ENCODE measurements around the gene GIN1.
"Not testable (repeated sequence)": the region's sequence is repeated elsewhere in the genome, so short reads cannot be mapped to it uniquely, and the experiment has no call there.

Gene GIN1, protein sequence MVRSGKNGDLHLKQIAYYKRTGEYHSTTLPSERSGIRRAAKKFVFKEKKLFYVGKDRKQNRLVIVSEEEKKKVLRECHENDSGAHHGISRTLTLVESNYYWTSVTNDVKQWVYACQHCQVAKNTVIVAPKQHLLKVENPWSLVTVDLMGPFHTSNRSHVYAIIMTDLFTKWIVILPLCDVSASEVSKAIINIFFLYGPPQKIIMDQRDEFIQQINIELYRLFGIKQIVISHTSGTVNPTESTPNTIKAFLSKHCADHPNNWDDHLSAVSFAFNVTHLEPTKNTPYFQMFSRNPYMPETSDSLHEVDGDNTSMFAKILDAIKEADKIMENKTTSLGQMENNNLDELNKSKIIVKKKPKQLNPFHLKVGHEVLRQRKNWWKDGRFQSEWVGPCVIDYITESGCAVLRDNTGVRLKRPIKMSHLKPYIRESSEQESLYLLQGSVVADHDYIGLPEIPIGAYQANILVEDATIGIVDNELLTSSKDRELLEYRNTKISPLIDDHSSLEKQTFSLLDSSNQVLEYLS

DNA sequence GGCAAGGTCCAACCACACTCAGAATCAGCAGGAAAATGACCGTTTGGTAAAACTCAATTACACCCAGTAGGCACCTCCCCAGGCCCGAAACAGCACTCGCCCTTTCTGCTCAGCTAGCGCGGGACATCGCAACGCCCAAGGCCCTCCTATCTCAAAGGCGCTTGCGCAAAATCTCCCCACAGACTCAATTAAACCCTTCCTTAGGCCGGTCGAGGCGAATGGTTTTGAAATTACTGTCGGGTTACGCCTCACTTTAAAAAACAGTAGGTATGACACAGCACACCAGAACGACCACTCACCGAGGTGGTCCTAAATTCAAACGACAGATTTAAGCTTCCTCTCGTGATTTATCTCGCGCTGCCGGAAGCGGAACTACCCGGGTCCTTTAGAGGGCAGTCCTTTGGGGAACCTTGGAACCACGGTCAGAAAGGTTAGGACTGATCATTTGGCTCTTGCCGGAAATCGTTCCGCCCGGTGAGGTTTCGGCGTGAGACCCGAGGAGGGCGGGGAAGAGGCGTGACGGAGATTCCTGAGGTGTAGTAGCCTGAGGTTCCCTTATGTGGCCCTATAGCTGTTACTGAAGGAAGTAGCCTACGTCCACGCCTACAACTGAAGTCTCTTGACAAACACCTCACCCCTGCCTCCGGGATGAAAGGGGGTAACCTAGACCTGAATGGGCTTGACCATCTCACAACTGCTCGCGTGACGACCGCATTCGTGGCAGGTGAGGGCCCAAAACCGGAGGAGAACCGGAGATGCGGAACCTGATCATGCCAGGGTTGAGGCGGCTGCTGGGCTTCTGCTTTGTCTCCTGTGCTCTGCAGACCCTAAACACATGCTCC, at the start of gene GIN1, which contains the start of gene PPIP5K2:
Gene GIN1, minus strand, starts transcription at position 374 of the 842 bp plus-strand sequence. CDS start 11,431 bp downstream, outside the sequence.
Gene PPIP5K2, plus strand, starts transcription at position 537 of the 842 bp plus-strand sequence. CDS start 9,289 bp downstream, outside the sequence.
- peak; percentile 99 for DNase-seq (ENCODE audit: low spot score)

DNA sequence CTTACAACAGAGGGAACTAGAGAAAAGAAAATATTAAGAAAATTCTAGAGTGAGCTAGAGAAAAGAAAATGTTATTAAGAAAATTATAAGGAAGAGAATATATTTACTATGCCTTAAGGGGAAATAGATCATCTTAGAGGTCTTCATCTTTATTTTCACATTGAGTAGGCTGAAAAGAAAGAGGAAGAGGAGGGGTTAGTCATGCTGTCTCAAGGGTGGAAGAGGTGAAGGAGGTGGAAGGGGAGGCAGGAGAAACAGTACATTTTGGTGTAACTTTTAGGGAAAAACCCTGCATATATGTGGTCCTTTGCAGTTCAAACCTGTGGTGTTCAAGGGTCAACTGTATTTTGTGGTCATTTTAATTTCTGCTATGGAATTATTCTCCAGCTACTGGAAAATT, 46.8 kb upstream of the GIN1 start:
- no peak for DNase-seq (ENCODE audit: low spot score)

DNA sequence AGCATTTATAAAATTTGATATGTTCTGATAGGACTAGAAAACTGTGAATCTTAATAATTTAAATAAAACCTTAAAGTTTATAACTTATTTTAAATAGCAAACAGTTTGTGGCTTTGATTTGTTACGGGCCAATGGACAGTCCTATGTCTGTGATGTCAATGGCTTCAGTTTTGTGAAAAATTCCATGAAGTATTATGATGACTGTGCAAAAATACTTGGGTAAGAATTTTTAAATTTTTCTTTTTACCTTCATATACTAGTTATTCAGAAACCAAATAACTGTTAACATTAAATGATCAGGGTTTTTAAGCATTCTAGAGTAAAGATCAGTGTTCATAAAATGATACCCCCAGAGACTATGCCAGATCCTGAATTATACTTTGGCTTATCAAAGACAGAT, 31.2 kb upstream of the GIN1 start:
- DNase-seq (ENCODE audit: low spot score) = no peak

DNA sequence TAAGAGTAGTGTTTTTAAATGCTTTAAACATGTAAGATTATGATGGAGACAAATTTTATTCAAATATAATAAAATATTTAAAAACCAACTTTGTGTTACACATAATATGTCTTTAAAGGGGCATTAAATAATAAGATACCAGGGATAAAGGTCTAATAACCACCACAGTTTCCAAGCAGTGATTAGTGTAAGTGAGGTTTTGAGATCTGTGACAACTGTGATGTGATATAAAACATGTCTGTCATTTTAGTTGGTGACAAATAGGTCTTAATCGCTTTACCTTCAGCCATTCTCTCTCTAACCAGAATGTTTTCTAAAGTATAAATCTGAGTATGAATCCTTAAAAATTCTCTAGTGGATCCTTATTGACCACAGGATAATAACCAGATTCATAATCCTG, 28.3 kb upstream of the GIN1 start:
- no peak for DNase-seq (ENCODE audit: low spot score)

DNA sequence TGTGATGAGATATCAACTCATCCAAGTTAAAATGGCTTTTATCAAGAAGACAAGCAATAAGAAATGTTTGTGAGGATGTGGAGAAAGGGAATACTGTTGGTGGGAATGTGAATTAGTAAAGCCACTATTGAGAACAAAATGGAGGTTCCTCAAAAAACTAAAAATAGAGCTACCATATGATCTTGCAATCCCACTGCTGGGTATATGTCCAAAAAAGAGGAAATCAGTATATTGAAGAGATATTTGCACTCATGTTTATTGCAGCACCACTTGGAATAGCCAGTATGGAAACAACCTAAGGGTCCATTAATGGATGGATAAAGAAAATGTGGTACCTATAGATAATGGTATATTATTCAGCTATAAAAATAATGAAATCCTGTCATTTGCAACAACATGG, 25.3 kb upstream of the GIN1 start:
- no peak for DNase-seq (ENCODE audit: low spot score)

DNA sequence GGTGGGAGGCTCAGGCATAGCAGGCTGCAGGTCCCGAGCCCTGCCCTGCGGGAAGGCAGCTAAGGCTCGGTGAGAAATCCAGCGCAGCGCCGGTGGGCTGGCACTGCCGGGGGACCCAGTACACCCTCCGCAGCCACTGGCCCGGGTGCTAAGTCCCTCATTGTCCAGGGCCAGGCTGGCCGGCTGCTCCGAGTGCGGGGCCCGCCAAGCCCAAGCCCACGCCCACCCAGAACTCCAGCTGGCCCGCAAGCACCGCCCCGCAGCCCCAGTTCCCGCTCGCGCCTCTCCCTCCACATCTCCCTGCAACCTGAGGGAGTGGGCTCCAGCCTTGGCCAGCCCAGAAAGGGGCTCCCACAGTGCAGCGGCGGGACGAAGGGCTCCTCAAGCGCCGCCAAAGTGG, 22.2 kb upstream of the GIN1 start:
- DNase-seq (ENCODE audit: low spot score) = not testable (repeated sequence)

DNA sequence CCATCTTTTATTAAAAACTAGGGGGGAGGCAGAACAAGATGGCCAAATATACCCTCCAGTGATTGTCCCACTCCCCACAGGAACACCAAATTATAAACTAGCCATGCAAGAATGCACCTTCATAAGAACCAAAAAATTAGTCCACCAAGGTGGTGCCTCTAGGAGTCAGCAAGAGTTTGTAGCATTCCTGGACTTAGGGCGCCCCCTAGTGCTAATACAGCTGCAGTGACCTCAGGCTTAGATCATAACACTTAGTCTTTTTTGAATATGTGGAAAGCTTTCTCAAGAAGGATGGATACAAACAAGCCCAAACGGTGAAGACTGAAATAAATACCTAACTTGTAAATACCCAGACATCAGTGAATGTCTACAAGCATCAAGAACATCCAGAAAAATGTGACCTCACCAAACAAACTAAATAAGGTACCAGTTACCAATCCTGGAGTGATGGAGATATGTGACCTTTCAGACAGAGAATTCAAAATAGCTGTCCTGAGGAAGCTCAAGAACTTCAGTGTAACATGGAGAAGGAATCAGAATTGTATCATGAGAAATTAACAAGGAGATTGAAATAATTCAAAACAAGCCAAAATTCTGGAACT, 19.4 kb upstream of the GIN1 start:
- DNase-seq (ENCODE audit: low spot score) = peak; percentile 66

DNA sequence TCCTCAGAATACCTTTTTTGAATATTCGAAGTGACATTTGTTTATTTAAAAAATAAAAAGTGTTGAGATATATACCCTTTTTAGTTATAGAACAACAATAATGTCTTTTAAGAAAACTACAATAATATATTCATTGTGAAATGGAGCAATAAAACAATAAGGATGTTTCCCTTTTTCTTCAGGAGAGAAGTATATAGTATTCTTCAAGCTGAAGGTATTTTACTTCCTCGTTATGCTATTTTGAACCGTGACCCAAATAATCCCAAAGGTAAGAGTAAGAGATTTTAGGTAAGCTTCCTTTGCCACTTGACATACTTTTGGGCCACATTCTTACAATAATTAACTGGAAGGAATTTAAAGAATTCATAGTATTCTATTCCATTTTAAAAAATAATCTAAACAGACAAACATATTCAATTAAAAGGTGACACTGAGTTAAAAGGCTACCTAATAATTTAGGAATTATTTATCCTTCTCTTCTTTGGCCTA, 18.3 kb upstream of the GIN1 start:
- DNase-seq (ENCODE audit: low spot score) = no peak

DNA sequence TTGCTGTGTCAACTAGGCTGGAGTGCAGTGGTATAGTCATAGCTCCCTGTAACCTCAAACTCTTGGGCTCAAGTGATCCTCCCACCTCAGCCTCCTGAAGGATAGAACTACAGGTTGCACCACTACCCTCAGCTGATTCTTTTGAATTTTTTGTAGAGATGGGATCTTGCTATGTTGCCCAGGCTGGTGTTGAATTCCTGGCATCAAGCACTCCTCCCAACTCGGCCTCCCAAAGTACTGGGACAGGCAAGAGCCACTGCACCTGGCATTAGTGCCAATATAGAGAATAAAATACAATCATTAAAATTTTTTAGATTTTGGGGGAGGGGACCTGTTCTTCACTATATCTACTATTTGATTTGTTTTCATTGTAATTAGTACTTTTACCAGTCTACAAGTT, 15.5 kb upstream of the GIN1 start:
- no peak for DNase-seq (ENCODE audit: low spot score)

DNA sequence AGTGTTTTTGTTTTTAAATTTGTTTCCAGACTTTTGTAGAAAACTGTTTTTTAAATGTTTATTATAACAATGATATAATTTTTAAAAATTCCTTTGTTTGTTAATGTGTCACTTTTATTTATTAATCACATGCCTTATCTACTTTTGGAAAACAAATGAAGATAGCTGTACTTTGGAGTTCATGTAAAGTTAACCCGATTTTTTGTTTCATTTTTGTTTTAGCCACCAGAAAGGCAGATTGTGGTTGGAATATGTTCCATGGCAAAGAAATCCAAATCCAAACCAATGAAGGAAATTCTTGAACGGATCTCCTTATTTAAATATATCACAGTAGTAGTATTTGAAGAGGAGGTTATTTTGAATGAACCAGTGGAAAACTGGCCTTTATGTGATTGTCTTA, 13.3 kb upstream of the GIN1 start:
- DNase-seq (ENCODE audit: low spot score) = no peak

DNA sequence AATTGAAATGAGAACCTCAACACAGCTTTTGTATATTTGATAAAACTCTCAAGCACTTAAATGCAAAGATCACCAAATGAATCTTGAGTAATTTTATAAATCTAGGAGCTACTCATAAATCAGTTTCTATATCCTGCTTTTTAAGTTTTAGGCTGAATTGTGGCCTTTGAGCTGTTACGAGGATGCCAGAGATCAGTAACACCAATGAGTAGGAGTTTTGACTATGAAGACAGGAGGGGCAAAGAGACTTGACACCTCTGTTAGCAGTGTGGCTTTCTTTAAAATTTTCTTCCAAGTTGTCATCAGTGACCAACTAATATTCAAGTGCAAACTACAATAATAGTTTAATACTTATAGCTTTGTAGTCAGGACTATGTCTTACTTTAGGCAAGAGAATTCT, 12.7 kb upstream of the GIN1 start:
- no peak for DNase-seq (ENCODE audit: low spot score)

DNA sequence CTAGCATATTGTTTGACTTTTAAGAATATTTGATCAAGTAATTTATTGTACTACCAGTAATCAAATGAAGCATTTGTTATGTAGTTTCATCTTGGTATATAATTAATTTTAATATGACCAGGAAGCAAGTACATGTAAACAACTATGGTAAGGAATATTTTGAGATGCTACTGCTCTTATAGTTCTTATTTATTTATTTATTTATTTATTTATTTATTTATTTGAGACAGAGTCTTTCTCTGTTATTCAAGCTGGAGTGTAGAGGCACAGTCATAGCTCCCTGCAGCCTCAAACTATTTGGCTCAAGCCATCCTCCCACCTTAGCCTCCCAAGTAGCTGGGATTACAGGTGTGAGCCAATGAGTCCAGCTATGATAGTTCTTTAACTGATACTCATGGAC, 8.3 kb upstream of the GIN1 start:
- no peak for DNase-seq (ENCODE audit: low spot score)

DNA sequence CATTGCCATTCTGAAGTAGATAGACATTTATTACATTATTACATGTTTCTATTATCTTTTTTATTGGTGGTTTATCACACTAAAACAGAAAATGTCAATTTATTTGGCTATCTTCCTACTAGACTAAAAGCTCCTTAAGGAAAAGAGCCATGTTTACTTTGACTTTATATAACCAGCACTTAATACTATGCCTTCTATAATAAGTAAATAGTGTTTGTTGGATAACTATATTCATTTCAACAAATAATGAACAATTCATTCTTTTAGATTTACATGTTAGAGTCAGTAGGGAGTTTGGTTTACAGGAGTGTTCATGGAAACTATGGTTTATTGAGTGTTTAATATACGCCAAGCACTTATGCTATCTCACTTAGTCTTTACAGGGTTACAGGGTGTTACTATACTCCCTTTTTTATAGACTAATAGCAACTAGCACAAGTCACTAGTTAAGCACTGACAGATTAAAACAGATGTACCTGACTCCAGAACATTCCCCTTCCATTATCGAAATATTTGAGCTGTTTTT, 7.4 kb upstream of the GIN1 start:
- DNase-seq (ENCODE audit: low spot score) = no peak

DNA sequence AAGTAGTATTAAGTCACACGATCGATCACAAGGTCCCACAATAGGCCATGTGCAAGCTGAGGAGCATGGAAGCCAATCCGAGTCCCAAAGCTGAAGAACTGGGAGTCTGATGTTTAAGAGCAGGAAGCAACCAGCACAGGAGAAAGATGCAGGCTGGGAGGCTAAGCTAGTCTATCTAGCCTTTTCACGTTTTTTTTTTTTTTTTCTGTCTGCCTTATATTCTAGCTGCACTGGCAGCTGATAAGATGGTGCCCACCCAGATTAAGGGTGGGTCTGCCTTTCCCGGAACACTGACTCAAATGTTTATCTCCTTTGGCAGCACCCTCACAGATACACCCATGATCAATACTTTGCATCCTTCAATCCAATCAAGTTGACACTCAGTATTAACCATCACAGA, 6.6 kb upstream of the GIN1 start:
- no peak for DNase-seq (ENCODE audit: low spot score)

DNA sequence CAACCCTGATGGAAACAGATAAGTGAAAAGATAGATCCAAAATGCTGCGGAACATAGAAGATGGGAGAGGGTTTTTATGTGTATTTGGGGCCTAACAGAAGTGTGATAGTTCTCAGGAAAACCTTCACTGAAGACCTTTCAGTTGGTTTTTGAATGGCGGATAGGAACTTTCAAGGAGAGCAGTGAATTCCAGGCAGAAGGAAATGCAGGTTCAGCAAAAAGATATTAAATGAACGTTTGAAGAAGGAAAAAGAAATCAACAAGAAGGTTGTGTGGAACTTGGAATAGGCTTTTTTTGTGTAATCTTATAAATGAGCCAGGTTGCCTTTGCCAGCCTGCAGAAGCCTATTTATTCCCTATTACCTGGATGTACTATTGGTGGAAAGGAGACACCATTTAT, 2.3 kb upstream of the GIN1 start:
- DNase-seq (ENCODE audit: low spot score) = no peak

DNA sequence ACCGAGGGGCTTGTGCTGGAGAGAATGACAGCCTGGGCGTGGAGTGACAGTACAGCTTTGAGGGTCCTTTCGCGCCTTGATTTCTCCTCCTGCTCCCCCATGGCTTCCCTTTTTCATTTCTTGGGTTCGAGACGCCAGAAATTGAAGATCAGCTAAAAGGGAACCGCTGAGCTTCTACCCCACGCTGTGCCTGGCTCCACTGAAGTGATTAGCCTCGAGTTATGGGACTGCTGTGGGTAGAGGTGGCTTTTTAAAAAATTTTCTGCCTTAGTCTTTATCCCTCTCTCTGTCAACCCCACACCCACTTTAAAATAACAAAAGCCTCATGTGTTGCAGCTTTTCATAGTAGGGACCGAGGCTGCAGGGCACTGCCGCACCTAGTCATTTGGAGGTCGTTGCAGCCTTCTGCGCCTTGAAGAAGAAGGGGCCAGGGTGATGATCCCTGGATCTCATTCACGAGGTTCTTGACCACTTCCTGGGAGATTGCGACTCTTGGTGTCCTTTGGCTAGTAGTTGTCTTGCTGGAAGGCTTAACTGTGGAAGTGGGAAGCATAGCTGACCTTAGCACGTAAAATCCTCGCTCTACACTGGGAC, 766 bp upstream of the GIN1 start:
- no peak for DNase-seq (ENCODE audit: low spot score)

DNA sequence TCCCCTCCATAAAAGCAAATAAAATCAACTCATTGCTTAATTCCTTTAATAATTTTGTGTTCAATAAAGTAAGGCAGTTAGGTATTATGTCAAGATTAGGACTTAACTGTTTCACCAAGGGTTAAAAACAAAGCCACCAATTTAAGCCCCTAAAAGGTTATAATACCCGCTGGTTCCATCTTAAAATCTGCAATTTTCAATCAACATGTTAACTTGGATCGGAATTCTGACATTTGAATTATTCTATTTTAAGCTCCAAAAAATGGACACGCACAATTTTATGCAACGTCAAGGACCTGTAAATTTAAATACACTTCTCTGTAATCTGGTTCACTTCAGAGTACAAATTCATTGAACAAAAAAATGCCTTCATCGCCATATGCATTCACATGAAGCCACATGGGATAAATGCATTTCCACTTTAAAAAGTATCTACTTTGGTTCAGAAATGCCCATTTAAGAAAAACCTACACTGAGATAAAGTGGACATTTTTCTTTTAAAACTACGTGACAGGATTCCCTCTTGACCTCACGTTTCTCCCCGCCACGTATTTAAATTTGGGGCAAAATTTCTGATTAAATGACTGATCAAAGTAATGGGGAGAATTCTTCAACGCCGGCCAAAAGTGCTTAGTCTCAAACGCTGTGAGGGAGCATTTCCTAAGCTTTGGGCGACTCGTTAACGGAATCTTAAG, 721 bp downstream of the GIN1 start:
- peak; percentile 24 for DNase-seq (ENCODE audit: low spot score)

DNA sequence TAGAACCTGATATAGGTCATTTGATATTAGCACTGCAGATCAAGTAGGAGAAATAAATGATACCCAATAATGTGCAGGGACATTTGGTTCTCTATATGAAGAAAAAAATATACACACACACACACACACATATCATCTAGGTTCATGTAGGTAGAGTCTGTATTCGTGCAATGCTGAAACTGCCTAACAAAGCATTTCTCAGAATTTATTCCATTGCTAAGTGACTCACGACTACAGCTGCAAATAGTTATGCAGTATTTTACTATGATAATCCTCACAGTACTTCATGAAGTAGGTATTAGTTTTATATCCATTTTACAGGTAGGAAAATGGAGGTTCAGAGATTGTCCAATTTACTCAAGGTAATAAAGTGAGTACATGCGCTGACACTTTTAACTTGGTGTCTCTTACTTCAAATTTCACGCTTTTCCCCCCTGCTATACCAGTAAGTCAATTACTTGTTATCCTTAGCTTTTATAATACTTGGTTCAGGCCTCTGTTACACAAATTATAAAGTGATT, 2.4 kb downstream of the GIN1 start:
- no peak for DNase-seq (ENCODE audit: low spot score)

DNA sequence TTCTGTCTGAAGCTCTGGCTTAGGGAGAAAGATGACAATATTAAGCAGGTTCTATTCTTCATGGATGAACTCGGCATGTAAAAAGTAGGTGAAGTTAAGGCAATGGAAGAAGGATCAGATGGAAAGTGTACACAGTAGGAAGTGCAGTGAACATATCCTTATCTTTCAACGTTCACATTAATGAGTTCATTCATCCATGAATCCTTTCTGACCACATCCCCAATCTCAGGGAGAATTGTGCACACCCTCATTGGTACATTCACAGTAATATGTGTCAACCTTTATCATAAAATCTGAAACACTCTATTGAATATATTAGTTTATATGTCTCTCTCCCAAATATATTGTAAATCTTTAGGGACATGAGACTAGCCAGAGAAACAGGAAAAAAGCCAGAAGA, 5.5 kb downstream of the GIN1 start:
- DNase-seq (ENCODE audit: low spot score) = no peak

DNA sequence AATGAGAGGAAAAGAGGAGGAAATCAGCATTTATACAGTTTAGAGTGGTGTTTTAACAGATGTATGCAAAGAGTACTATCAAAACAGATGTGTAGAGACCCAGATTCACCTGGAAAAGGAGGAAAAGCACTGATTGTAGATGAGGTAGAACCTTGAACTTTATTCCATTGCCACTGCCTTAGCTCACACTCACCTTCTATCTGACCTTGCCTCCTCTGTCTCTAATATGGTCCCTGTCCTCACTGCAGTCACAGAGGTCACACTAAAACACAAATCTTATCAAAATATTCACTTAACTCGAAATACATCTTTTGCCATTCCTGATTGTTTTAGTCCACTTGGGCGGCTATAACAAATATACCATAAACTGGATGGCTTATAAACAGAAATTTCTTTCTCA, 7.0 kb downstream of the GIN1 start:
- DNase-seq (ENCODE audit: low spot score) = no peak

DNA sequence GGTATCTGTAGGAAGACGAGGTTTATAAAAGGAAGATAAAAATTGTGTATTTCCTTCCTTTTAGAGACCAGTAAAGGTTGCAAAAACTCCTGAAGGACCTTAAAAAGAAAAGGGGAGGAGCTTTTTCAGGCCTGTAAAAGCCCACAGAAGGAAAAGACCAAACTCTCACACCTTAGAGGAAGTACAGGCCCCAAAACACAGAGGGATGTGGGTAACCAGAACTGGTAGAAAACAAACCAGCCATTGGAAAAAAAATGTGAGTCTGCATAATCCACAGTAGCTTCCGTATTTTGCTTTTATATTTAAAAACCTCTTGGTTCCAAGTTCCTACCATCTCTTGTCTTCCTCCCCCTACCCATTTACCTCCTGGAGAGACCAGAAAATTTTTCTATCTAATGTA, 8.5 kb downstream of the GIN1 start:
- DNase-seq (ENCODE audit: low spot score) = no peak
